ENCODE results near the gene RBMS3. TPM values are rescaled to one million over a fixed set of nuclear protein-coding genes. Genes with fewer than 3 reads are reported as not detected.

The RBMS3 gene
- total and polyA plus RNA-seq, 2 experiments from 2014 or later, result 3.2 to 7.4 TPM

DNA sequence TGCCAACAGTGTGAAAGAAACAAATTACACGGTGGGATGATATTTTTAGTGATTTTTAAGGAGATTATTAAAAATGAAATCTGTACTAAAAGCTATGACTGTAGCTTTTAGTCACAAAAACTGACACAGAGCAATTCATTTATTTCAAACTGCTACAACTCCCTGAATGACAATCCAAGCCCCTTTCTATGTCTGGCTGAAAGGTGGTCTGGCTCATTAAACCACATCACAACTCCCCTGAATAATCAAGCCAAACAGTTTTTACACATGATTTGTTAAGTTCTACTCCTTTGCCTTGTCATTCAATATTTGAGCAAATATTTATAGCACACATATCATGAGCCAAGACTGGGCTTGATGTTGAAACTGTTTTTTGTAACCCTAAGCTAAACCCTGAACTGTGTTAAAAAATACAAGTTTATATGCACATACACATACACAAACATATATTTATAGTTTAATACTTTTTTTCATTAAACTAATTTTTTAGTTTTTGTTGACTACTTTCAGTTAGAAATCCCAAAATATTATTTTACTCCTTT, 125.5 kb downstream of the RBMS3 start:
- DNase-seq (ENCODE audit: low spot score), result no peak

More for the DNA sequence above, 125.5 kb downstream of the RBMS3 start:
- no peak for TF ChIP-seq CTCF (conservative IDR thresholded peaks at IDR 0.05; ENCODE audit: low read depth in 2 of 2)
- no peak for TF ChIP-seq REST (IDR thresholded peaks at IDR 0.05; ENCODE audit: unreplicated experiment)
- Histone ChIP-seq H3K4me2 (no peak overlapping the region), H3F3A (replicated peaks; ENCODE audit: low read depth) (no peaks in the 10 kb centered on the region), H4K20me1 (replicated peaks; ENCODE audit: insufficient read depth) (no peaks in the 10 kb centered on the region), H3K27me3 (ENCODE audit: insufficient read depth) (no peaks in the 10 kb centered on the region), H3K79me2 (replicated peaks; ENCODE audit: insufficient read depth) (no peaks in the 10 kb centered on the region), H2AFZ (no peak overlapping the region), H3K27ac (ENCODE audit: low read depth) (no peak overlapping the region), H3K4me3 (no peak overlapping the region), H3K9me2 (ENCODE audit: insufficient read depth) (no peaks in the 10 kb centered on the region), H3K36me3 (ENCODE audit: insufficient read depth) (no peaks in the 10 kb centered on the region), H3K4me1 (ENCODE audit: insufficient read depth) (peaks cover 16% of the 10 kb centered on the region)
- no peak overlapping the region; the same call in 1 of the 2 replicates for H3K27ac Mint-ChIP-seq
- no peaks in the 10 kb centered on the region for H3K27me3 Mint-ChIP-seq (ENCODE audit: insufficient read depth, low read depth, poor library complexity)
- peaks cover 29% of the 10 kb centered on the region for H3K4me1 Mint-ChIP-seq
- H3K9me3 Mint-ChIP-seq, result no peaks in the 10 kb centered on the region
- H3K36me3 Mint-ChIP-seq (ENCODE audit: low read depth), result no peaks in the 10 kb centered on the region
- ATAC-seq, result no peak
- H3K4me3 Mint-ChIP-seq, result no peak overlapping the region
